Measurements from ENCODE around the gene ODR4.
A peak's percentile ranks its signal among the peaks of the same experiment; 100 is the strongest.
"Not testable (repeated sequence)": the region's sequence is repeated elsewhere in the genome, so short reads cannot be mapped to it uniquely, and the experiment has no call there.

Gene ODR4

DNA sequence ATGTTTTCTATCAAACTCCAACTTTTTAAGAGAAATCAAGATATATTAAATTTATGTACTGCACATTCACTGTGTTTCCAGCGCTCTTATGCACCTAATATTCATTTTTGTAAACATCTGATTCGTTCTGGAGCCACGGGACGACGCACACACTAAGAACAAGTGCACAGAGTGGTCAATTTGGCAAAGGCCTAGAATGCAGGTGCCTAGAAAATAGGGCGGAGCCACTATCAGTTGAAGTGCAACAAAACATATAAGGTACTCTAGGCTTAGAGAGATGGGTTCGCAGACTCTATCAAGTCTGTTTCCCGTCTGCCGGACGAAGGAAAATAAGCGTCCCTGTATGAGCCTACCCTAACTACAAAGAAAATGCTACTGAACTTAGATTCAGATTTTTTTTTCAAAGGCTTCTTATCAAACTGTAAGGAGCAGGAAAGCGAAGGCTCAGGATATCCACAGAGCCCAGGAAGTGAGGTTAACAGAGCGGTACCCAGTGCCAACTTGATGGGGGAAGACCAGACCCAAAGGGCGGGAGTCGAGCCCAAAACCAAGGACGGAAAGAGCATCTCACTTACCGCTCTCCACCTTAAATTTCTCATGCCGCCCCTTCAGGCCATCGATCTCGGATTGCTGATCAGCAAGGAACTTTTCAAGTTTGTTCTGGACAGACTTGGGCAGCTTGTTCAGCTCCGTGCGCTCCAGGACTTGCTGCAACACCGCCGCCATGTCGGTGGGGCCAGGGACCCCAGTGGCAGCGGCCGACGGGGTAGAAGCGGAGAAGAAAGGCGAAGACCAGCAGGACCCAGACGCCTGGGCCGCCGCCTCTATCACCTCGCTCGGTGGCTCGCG, 1.1 kb upstream of the ODR4 start:
- peak; percentile 51 for DNase-seq (ENCODE audit: extremely low spot score)
- TF ChIP-seq FOXM1 (IDR thresholded peaks at IDR 0.05; ENCODE audit: borderline replicate concordance) (no peak), ZNF384 (IDR thresholded peaks at IDR 0.05) (no peak), SP1 (IDR thresholded peaks at IDR 0.05) (no peak), TARDBP (IDR thresholded peaks at IDR 0.05) (no peak), SUZ12 (IDR thresholded peaks at IDR 0.05) (no peak)
- ChIA-PET POLR2A (interaction anchor here (0.6 to 1.3 kb wide), 15 partner anchors 11 to 657 kb away, joined by 3 to 9 read pairs (median 3); no protein-coding TSS in a partner anchor), CTCF (interaction anchor here (0.6 to 1.2 kb wide), 13 partner anchors 8 to 652 kb away, joined by 3 to 8 read pairs (median 4); partner anchors contain the start of gene PTGS2)

DNA sequence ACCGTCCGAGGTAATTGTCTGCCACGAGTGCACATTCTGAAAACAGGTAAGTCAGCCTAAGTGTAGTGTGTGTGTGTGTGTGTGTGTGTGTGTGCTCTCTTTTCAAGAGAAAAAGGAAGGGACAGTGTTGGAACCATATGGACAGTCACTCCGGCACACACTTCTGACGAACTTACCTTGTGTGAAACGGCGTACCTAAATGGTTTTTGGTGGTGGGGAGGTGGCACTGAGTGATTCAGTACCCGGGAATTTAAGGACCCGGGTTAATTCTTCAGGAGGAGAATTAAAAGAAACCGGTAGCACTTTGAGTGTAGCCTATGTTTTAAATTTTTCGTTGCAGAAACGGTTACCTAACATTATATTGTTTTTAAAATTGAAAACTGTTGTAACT, 286 bp downstream of the ODR4 start:
- no peak for DNase-seq (ENCODE audit: extremely low spot score)
- POLR2A ChIA-PET: interaction anchor here (1.1 kb wide), 3 partner anchors 9 to 32 kb away, joined by 3 to 9 read pairs (median 3); no protein-coding TSS in a partner anchor
- no peak for TF ChIP-seq ELF4 (IDR thresholded peaks at IDR 0.05)
- TF ChIP-seq L3MBTL2 (conservative IDR thresholded peaks at IDR 0.05): 0 out of 2 replicates have a peak, but pooled peaks have one; percentile 45
- TF ChIP-seq CTBP1 (IDR thresholded peaks at IDR 0.05; ENCODE audit: borderline replicate concordance): 0 out of 2 replicates have a peak, but pooled peaks have one; percentile 32
- CTCF ChIA-PET: interaction anchor here (1.2 kb wide), 2 partner anchors 33 to 304 kb away, joined by 3 to 5 read pairs; partner anchors contain the start of gene PTGS2

DNA sequence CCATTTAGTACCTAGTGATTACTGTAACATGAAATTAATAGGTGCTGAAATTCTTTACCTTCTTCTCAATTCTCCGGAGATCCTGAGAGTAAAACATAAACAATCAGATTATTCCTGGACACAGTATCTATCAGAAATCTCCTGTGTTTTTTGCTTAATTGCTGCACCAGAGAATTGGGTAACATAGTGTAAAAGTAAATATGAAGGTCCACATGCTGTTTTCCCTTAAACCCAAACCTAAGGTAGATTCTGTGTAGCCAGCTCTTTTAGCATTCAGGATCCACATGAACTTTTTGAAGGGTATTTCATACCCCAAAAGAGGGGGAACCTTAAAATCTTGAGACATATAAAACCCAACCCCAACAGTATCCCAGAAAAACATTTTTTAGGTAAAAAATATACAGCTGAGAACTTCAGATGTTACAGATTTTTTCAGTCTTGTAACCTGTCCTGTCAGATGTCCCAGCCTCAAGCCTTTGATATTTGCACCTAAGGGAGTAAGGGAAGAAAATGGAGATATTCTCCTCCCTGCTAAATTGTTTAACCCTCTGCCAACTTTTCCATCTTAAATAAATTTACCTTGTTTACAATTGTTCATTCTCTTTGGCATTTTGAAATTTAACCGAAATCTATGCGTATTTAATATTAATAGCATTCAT, 11.2 kb downstream of the ODR4 start:
- no peak for TF ChIP-seq CTBP1 (IDR thresholded peaks at IDR 0.05; ENCODE audit: borderline replicate concordance)
- TF ChIP-seq SP1 (IDR thresholded peaks at IDR 0.05): no peak
- no peak for TF ChIP-seq ARNT (IDR thresholded peaks at IDR 0.05)
- TF ChIP-seq, protein P1, sequence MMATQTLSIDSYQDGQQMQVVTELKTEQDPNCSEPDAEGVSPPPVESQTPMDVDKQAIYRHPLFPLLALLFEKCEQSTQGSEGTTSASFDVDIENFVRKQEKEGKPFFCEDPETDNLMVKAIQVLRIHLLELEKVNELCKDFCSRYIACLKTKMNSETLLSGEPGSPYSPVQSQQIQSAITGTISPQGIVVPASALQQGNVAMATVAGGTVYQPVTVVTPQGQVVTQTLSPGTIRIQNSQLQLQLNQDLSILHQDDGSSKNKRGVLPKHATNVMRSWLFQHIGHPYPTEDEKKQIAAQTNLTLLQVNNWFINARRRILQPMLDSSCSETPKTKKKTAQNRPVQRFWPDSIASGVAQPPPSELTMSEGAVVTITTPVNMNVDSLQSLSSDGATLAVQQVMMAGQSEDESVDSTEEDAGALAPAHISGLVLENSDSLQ (IDR thresholded peaks at IDR 0.05): no peak
- TF ChIP-seq ELF4 (IDR thresholded peaks at IDR 0.05): no peak
- TF ChIP-seq FOXM1 (IDR thresholded peaks at IDR 0.05; ENCODE audit: borderline replicate concordance): no peak
- TF ChIP-seq HDGF (IDR thresholded peaks at IDR 0.05; ENCODE audit: borderline replicate concordance): no peak
- no peak for TF ChIP-seq TARDBP (IDR thresholded peaks at IDR 0.05)
- TF ChIP-seq ZNF384 (IDR thresholded peaks at IDR 0.05): no peak
- TF ChIP-seq SUZ12 (IDR thresholded peaks at IDR 0.05): no peak
- CTCF ChIA-PET: interaction anchor here (0.6 kb wide), 1 partner anchor 21 kb away, joined by 3 read pairs; no protein-coding TSS in a partner anchor
- POLR2A ChIA-PET: interaction anchor here (3.1 kb wide), 1 partner anchor 12 kb away, joined by 9 read pairs; the partner anchor contains the start of genes ODR4 and TPR

DNA sequence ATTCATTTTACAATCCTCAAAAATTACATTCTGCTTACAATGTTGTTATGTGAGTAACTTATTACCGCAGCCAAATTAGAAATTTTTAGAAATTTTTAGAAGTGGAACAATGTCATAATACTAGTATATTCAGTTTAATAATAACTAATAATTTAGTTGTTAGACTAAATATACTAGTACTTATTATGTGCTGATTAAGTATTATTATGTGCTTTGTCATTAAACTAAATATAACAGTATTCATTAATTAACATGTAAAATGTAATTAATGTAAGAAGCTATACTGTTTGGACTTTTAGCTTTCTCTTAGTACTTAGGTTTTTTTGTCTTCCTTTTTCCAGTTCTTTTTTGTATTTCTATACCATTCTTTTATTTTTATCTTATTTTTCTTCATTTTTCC, 15.3 kb downstream of the ODR4 start:
- ChIA-PET CTCF (no interaction called here), POLR2A (no interaction called here)
- no peak for DNase-seq (ENCODE audit: extremely low spot score)
- no peak for TF ChIP-seq SUZ12 (IDR thresholded peaks at IDR 0.05)
- TF ChIP-seq LEF1 (IDR thresholded peaks at IDR 0.05; ENCODE audit: borderline replicate concordance): no peak
- no peak for TF ChIP-seq FOXK2 (IDR thresholded peaks at IDR 0.05)
- no peak for TF ChIP-seq HDGF (IDR thresholded peaks at IDR 0.05; ENCODE audit: borderline replicate concordance)
- TF ChIP-seq CTBP1 (IDR thresholded peaks at IDR 0.05; ENCODE audit: borderline replicate concordance): no peak
- no peak for TF ChIP-seq ELF4 (IDR thresholded peaks at IDR 0.05)
- TF ChIP-seq L3MBTL2 (conservative IDR thresholded peaks at IDR 0.05): no peak
- TF ChIP-seq, protein P1 (IDR thresholded peaks at IDR 0.05): no peak
- TF ChIP-seq FOXA1 (IDR thresholded peaks at IDR 0.05): no peak
- no peak for TF ChIP-seq ZNF384 (IDR thresholded peaks at IDR 0.05)

More for the DNA sequence above, 11.2 kb downstream of the ODR4 start:
- DNase-seq (ENCODE audit: extremely low spot score): no peak

DNA sequence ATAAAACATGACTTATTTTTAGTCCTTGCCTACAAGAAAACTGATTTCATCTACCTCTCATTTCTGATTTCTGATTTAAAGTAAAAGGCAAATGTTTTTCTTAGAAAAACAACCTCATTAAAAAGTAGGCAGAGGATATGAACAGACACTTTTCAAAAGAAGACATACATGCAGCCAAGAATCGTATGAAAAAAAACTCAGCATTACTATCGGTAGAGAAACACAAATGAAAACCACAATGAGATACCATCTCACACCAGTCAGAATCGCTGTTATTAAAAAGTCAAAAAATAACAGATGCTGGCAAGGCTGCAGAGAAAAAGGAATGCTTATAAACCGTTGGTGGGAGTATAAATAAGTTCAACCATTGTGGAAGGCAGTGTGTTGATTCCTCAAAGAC, 16.2 kb downstream of the ODR4 start:
- TF ChIP-seq CTBP1 (IDR thresholded peaks at IDR 0.05; ENCODE audit: borderline replicate concordance): no peak
- TF ChIP-seq, protein P1 (IDR thresholded peaks at IDR 0.05): no peak
- no peak for TF ChIP-seq FOXA1 (IDR thresholded peaks at IDR 0.05)
- no peak for TF ChIP-seq NFRKB (IDR thresholded peaks at IDR 0.05)
- TF ChIP-seq ELF4 (IDR thresholded peaks at IDR 0.05): no peak
- TF ChIP-seq SP1 (IDR thresholded peaks at IDR 0.05): no peak
- no peak for TF ChIP-seq HDGF (IDR thresholded peaks at IDR 0.05; ENCODE audit: borderline replicate concordance)
- no peak for TF ChIP-seq TARDBP (IDR thresholded peaks at IDR 0.05)
- TF ChIP-seq LEF1 (IDR thresholded peaks at IDR 0.05; ENCODE audit: borderline replicate concordance): no peak
- TF ChIP-seq FOXM1 (IDR thresholded peaks at IDR 0.05; ENCODE audit: borderline replicate concordance): no peak
- no peak for TF ChIP-seq L3MBTL2 (conservative IDR thresholded peaks at IDR 0.05)
- CTCF ChIA-PET: no interaction called here

DNA sequence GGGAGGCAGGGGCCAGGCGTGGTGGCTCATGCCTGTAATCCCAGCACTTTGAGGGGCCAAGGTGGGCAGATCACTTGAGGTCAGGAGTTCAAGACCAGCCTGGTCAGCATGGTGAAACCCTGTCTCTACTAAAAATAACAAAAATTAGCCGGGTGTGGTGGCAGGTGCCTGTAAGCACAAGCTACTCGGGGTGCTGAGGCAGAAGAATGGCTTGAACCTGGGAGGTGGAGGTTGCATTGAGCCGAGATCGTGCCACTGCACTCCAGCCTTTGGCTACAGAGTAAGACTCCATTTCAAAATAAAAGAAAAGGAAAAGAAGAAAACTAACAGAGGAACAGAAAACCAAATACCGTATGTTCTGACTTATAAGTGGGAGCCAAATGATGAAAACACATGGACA, 17.1 kb downstream of the ODR4 start:
- DNase-seq (ENCODE audit: extremely low spot score); POLR2A ChIA-PET: not testable (repeated sequence)
- CTCF ChIA-PET: interaction anchor here (2.0 kb wide), 1 partner anchor 18 kb away, joined by 8 read pairs; the partner anchor contains the start of gene TPR

More for the DNA sequence above, 16.2 kb downstream of the ODR4 start:
- POLR2A ChIA-PET: no interaction called here
- no peak for DNase-seq (ENCODE audit: extremely low spot score)

DNA sequence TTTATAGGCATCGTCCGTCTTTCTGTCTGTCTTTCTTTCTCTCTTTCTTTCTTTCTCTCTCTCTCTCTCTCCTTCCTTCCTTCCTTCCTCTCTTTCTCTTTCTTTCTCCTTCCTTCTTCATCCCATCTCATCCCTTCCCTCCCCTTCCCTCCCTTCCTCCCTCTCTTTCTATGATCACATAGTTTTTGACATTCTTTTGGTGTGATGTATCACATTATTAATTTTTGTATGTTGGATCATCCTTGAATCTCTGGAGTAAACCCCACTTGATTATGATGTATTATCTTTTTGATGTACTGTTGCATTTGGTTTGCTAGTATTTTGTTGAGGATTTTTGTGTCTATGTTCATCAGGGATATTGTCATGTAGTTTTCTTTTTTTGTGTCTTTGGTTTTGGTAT, 25.8 kb downstream of the ODR4 start:
- DNase-seq (ENCODE audit: extremely low spot score); POLR2A ChIA-PET; CTCF ChIA-PET: not testable (repeated sequence)

Data from HEK293T (cell line).